ENCODE measurements around the gene INPP5D. TPM values are rescaled to one million over a fixed set of nuclear protein-coding genes. Genes with fewer than 3 reads are reported as not detected.
A peak's percentile ranks its signal among the peaks of the same experiment; 100 is the strongest.
"Not testable (repeated sequence)": the region's sequence is repeated elsewhere in the genome, so short reads cannot be mapped to it uniquely, and the experiment has no call there.

Gene INPP5D
- total RNA-seq, 1 donor from 2014 or later = 58.5 TPM

- no peak overlapping the region for H3K27ac Mint-ChIP-seq
- no peaks in the 10 kb centered on the region for H3K9me3 Mint-ChIP-seq
- H3K4me1 Mint-ChIP-seq (ENCODE audit: low read depth) = no peaks in the 10 kb centered on the region
- H3K36me3 Mint-ChIP-seq (ENCODE audit: low read depth) = peaks cover 83% of the 10 kb centered on the region
- H3K4me3 Mint-ChIP-seq (ENCODE audit: low read depth) = no peak overlapping the region
- DNase-seq (ENCODE audit: low spot score) = no peak
- no peaks in the 10 kb centered on the region for H3K27me3 Mint-ChIP-seq (ENCODE audit: low read depth)
- intact Hi-C loops (cut with micrococcal nuclease) = no loop called here
These were observed 125.2 kb downstream of the INPP5D start for GRCh38 chr2:233185330-233185729.

- no peaks in the 10 kb centered on the region for H3K27me3 Mint-ChIP-seq (ENCODE audit: low read depth)
- no peak for DNase-seq (ENCODE audit: low spot score)
- no peaks in the 10 kb centered on the region for H3K9me3 Mint-ChIP-seq
- H3K27ac Mint-ChIP-seq = no peak overlapping the region
- H3K4me1 Mint-ChIP-seq (ENCODE audit: low read depth) = no peaks in the 10 kb centered on the region
- no peak overlapping the region for H3K4me3 Mint-ChIP-seq (ENCODE audit: low read depth)
- peaks cover 85% of the 10 kb centered on the region for H3K36me3 Mint-ChIP-seq (ENCODE audit: low read depth)
- intact Hi-C loops (cut with micrococcal nuclease) = no loop called here
These were observed 125.8 kb downstream of the INPP5D start for GRCh38 chr2:233185963-233186362.

GRCh38 chr2:233186851-233187250, 126.7 kb downstream of the INPP5D start:
- H3K4me3 Mint-ChIP-seq (ENCODE audit: low read depth) = no peak overlapping the region
- H3K36me3 Mint-ChIP-seq (ENCODE audit: low read depth) = peaks cover 87% of the 10 kb centered on the region
- DNase-seq (ENCODE audit: low spot score) = no peak
- no peak overlapping the region for H3K27ac Mint-ChIP-seq
- no peaks in the 10 kb centered on the region for H3K27me3 Mint-ChIP-seq (ENCODE audit: low read depth)
- no peaks in the 10 kb centered on the region for H3K9me3 Mint-ChIP-seq
- intact Hi-C loops (cut with micrococcal nuclease) = no loop called here
- H3K4me1 Mint-ChIP-seq (ENCODE audit: low read depth) = no peaks in the 10 kb centered on the region

- H3K36me3 Mint-ChIP-seq (ENCODE audit: low read depth) = peaks cover 90% of the 10 kb centered on the region
- no peak overlapping the region for H3K4me3 Mint-ChIP-seq (ENCODE audit: low read depth)
- peak overlapping the region; percentile 8 for H3K27ac Mint-ChIP-seq
- no peaks in the 10 kb centered on the region for H3K4me1 Mint-ChIP-seq (ENCODE audit: low read depth)
- no peaks in the 10 kb centered on the region for H3K9me3 Mint-ChIP-seq
- H3K27me3 Mint-ChIP-seq (ENCODE audit: low read depth) = no peaks in the 10 kb centered on the region
- no peak for DNase-seq (ENCODE audit: low spot score)
- intact Hi-C loops (cut with micrococcal nuclease) = no loop called here
These were observed 128.9 kb downstream of the INPP5D start for GRCh38 chr2:233189025-233189424.

- H3K36me3 Mint-ChIP-seq (ENCODE audit: low read depth) = peaks cover 84% of the 10 kb centered on the region
These were observed 130.9 kb downstream of the INPP5D start for GRCh38 chr2:233191016-233191415.

GRCh38 chr2:233193738-233194137, 133.6 kb downstream of the INPP5D start:
- Mint-ChIP-seq H3K9me3 (no peaks in the 10 kb centered on the region), H3K4me1 (ENCODE audit: low read depth) (no peaks in the 10 kb centered on the region), H3K27me3 (ENCODE audit: low read depth) (no peaks in the 10 kb centered on the region), H3K4me3 (ENCODE audit: low read depth) (no peak overlapping the region), H3K27ac (no peak overlapping the region), H3K36me3 (ENCODE audit: low read depth) (peaks cover 87% of the 10 kb centered on the region)
- DNase-seq (ENCODE audit: low spot score) = no peak
- intact Hi-C loops (cut with micrococcal nuclease) = no loop called here

More at GRCh38 chr2:233191016-233191415, 130.9 kb downstream of the INPP5D start:
- DNase-seq (ENCODE audit: low spot score); intact Hi-C loops (cut with micrococcal nuclease); H3K4me3 Mint-ChIP-seq (ENCODE audit: low read depth); H3K27me3 Mint-ChIP-seq (ENCODE audit: low read depth); H3K4me1 Mint-ChIP-seq (ENCODE audit: low read depth); H3K27ac Mint-ChIP-seq; H3K9me3 Mint-ChIP-seq: not testable (repeated sequence)

- no peak overlapping the region for H3K4me3 Mint-ChIP-seq (ENCODE audit: low read depth)
- no peak for DNase-seq (ENCODE audit: low spot score)
- intact Hi-C loops (cut with micrococcal nuclease) = no loop called here
- peaks cover 80% of the 10 kb centered on the region for H3K36me3 Mint-ChIP-seq (ENCODE audit: low read depth)
- no peaks in the 10 kb centered on the region for H3K4me1 Mint-ChIP-seq (ENCODE audit: low read depth)
- no peaks in the 10 kb centered on the region for H3K27me3 Mint-ChIP-seq (ENCODE audit: low read depth)
- no peaks in the 10 kb centered on the region for H3K9me3 Mint-ChIP-seq
- no peak overlapping the region for H3K27ac Mint-ChIP-seq
These were observed 134.9 kb downstream of the INPP5D start for GRCh38 chr2:233195027-233195426.

- Mint-ChIP-seq H3K27ac (no peak overlapping the region), H3K4me1 (ENCODE audit: low read depth) (no peaks in the 10 kb centered on the region), H3K4me3 (ENCODE audit: low read depth) (no peak overlapping the region), H3K27me3 (ENCODE audit: low read depth) (no peaks in the 10 kb centered on the region), H3K36me3 (ENCODE audit: low read depth) (peaks cover 77% of the 10 kb centered on the region), H3K9me3 (no peaks in the 10 kb centered on the region)
- intact Hi-C loops (cut with micrococcal nuclease) = no loop called here
- no peak for DNase-seq (ENCODE audit: low spot score)
These were observed 136.9 kb downstream of the INPP5D start for GRCh38 chr2:233197022-233197421.

GRCh38 chr2:233198026-233198425, 137.9 kb downstream of the INPP5D start:
- Mint-ChIP-seq H3K36me3 (ENCODE audit: low read depth) (peaks cover 78% of the 10 kb centered on the region), H3K4me1 (ENCODE audit: low read depth) (no peaks in the 10 kb centered on the region), H3K27ac (no peak overlapping the region), H3K27me3 (ENCODE audit: low read depth) (no peaks in the 10 kb centered on the region), H3K9me3 (peaks cover 7% of the 10 kb centered on the region), H3K4me3 (ENCODE audit: low read depth) (no peak overlapping the region)
- intact Hi-C loops (cut with micrococcal nuclease) = no loop called here
- no peak for DNase-seq (ENCODE audit: low spot score)

- Mint-ChIP-seq H3K4me1 (ENCODE audit: low read depth) (no peaks in the 10 kb centered on the region), H3K36me3 (ENCODE audit: low read depth) (peaks cover 79% of the 10 kb centered on the region), H3K27me3 (ENCODE audit: low read depth) (no peaks in the 10 kb centered on the region), H3K9me3 (peaks cover 8% of the 10 kb centered on the region), H3K27ac (no peak overlapping the region), H3K4me3 (ENCODE audit: low read depth) (no peak overlapping the region)
- DNase-seq (ENCODE audit: low spot score) = no peak
- intact Hi-C loops (cut with micrococcal nuclease) = no loop called here
These were observed 139.7 kb downstream of the INPP5D start for GRCh38 chr2:233199870-233200269.

GRCh38 chr2:233200790-233201189, 140.6 kb downstream of the INPP5D start:
- intact Hi-C loops (cut with micrococcal nuclease); DNase-seq (ENCODE audit: low spot score); H3K9me3 Mint-ChIP-seq; H3K27me3 Mint-ChIP-seq (ENCODE audit: low read depth); H3K4me1 Mint-ChIP-seq (ENCODE audit: low read depth); H3K4me3 Mint-ChIP-seq (ENCODE audit: low read depth); H3K27ac Mint-ChIP-seq: not testable (repeated sequence)
- H3K36me3 Mint-ChIP-seq (ENCODE audit: low read depth) = peaks cover 75% of the 10 kb centered on the region

- intact Hi-C loops (cut with micrococcal nuclease) = no loop called here
- Mint-ChIP-seq H3K9me3 (peaks cover 8% of the 10 kb centered on the region), H3K4me1 (ENCODE audit: low read depth) (no peaks in the 10 kb centered on the region), H3K27me3 (ENCODE audit: low read depth) (no peaks in the 10 kb centered on the region), H3K36me3 (ENCODE audit: low read depth) (peaks cover 68% of the 10 kb centered on the region), H3K27ac (no peak overlapping the region), H3K4me3 (ENCODE audit: low read depth) (no peak overlapping the region)
- no peak for DNase-seq (ENCODE audit: low spot score)
These were observed 141.3 kb downstream of the INPP5D start for GRCh38 chr2:233201258-233202013.

GRCh38 chr2:233202531-233202944, 142.4 kb downstream of the INPP5D start:
- H3K27me3 Mint-ChIP-seq (ENCODE audit: low read depth) = no peaks in the 10 kb centered on the region
- intact Hi-C loops (cut with micrococcal nuclease) = no loop called here
- no peak overlapping the region for H3K4me3 Mint-ChIP-seq (ENCODE audit: low read depth)
- H3K36me3 Mint-ChIP-seq (ENCODE audit: low read depth) = peaks cover 62% of the 10 kb centered on the region
- H3K4me1 Mint-ChIP-seq (ENCODE audit: low read depth) = no peaks in the 10 kb centered on the region
- H3K9me3 Mint-ChIP-seq = peaks cover 8% of the 10 kb centered on the region
- DNase-seq (ENCODE audit: low spot score) = no peak
- no peak overlapping the region for H3K27ac Mint-ChIP-seq

Data from activated T-helper 2 cell treated with anti-CD3 and anti-CD28 coated beads, Interferon-gamma antibody, Interleukin-2, Interleukin-4, amounts not matched to agents 10 μg/mL and 5 μg/mL and 100 μg/mL, durations not matched to agents 14 hours and 24 hours and 36 hours (primary cell).